HTR-8/SVneo (cell line): ENCODE measurements around the gene UGT2B11.
"Not testable (repeated sequence)": the region's sequence is repeated elsewhere in the genome, so short reads cannot be mapped to it uniquely, and the experiment has no call there.

ENCODE experiments used
- DNase-seq: peaks from one replicate; pipeline ENCODE4 v3.0.0; 2011; ENCODE audit warnings: low spot score, mixed read lengths; ENCODE audit not compliant: insufficient read length
- FAIRE-seq: peaks from 2 replicates; lab custom pipeline; 2011; peaks lifted over from hg19 to GRCh38; lab: Jason Lieb, UNC

The UGT2B11 gene

GRCh38 chr4:69178751-69179205, 35.8 kb downstream of the UGT2B11 start:
- DNase-seq, FAIRE-seq: not testable (repeated sequence)

DNA sequence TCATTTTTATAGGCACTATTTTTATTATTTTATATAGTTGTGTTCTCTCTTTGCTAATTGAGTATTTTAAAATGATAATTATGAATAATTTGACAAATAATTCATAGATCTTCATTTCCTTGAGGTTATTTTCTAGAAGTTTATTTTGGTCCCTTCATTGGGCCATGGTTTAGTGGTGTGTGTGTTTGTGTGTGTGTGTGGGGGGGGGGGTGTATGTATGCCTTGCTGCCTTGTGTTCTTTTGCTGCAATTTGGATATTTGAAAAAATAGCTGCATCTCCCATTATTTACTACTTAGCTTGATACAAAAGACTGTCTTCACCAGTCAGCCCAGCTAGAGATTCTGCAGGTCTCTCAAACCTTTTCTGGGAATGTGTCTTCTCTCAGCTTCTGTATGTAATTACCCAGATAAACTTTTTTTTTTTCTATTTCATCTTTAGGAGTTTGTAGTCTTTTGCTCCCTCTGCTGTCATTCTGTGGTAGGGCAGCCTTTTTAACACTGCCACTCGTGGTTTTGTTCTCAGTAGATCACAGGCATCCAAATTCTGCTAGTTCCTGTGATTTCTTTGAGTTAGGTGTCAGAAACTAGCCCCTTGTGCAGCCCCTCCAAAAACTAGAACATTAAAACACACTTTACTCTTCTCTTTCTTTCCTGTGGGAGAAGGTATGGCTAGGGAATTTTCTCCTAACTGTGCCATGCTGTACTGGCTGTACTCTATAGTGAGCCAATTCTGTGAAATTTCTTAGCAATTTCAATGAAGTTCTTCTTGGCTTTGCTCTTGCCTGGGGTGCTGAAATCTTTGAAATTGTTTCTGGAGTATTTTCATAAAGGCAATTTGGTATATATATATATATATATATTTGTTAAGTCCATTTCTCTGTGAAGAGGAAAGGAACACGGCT, 44.1 kb downstream of the UGT2B11 start:
- FAIRE-seq, DNase-seq: not testable (repeated sequence)

GRCh38 chr4:69169171-69169570, 45.4 kb downstream of the UGT2B11 start:
- not testable (repeated sequence) for FAIRE-seq, DNase-seq

GRCh38 chr4:69167300-69167699, 47.2 kb downstream of the UGT2B11 start:
- DNase-seq = no peak
- FAIRE-seq = no peak

- not testable (repeated sequence) for FAIRE-seq, DNase-seq
Measured at GRCh38 chr4:69166376-69166775, 48.2 kb downstream of the UGT2B11 start.

DNA sequence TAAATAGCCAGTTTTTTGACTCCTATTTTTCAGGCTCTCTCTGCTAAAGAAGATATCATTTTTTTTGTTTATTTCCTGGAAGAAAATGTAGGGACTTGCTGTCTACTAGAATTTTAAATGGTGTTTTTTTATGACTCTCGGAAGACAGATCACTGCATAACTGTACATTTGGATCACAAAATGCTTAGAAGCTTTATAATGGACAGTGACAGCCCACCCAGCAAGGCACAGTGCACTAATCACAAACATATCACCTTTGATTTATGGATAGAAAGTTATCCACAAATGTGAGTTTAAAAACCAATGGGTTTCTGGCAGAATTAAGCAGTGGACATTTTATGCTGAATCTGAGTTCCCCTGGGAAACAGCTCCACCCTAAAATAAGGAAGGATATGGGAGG, 48.8 kb downstream of the UGT2B11 start:
- not testable (repeated sequence) for DNase-seq, FAIRE-seq

- FAIRE-seq (no peak), DNase-seq (no peak)
Measured at GRCh38 chr4:69156913-69157312, 57.6 kb downstream of the UGT2B11 start.

GRCh38 chr4:69154021-69154420, 60.5 kb downstream of the UGT2B11 start:
- FAIRE-seq (no peak), DNase-seq (no peak)
